CD4-positive, alpha-beta memory T cell (primary cell): ENCODE measurements around the gene KCNJ18. TPM values are rescaled to one million over a fixed set of nuclear protein-coding genes. Genes with fewer than 3 reads are reported as not detected.
A peak's percentile ranks its signal among the peaks of the same experiment; 100 is the strongest.
"Not testable (repeated sequence)": the region's sequence is repeated elsewhere in the genome, so short reads cannot be mapped to it uniquely, and the experiment has no call there.

Experiments used
- CTCF ChIA-PET: fragments of 350-600 bp; sonication (Branson Sonifier 250); formaldehyde crosslinking; loops from one replicate; lab custom pipeline; 2021; ENCODE audit warnings: inconsistent platforms; ENCODE audit not compliant: partially characterized antibody; lab: Charles Lee
- POLR2A ChIA-PET: fragments of 350-600 bp; sonication (Branson Sonifier 250); formaldehyde crosslinking; loops from one replicate; lab custom pipeline; 2021; ENCODE audit not compliant: partially characterized antibody; lab: Charles Lee
- DNase-seq, 5 donors: peaks; one replicate each; pipeline versions ENCODE4 v3.0.0 to v3.0.0-alpha.2; 2020 to 2022; ENCODE audit warnings: mixed read lengths in 1 of 5
- H3K27ac ChIP-seq: one replicate; pipeline ENCODE4 v1.7.0; 2013; ENCODE audit warnings: low read depth, low read length
- H3K27me3 ChIP-seq: 2 replicates; pipeline ENCODE4 v1.7.0; 2013; ENCODE audit warnings: mild to moderate bottlenecking, low read length, moderate library complexity; ENCODE audit not compliant: insufficient read depth
- H3K36me3 ChIP-seq: 2 replicates; pipeline ENCODE4 v1.7.0; 2013; ENCODE audit warnings: mild to moderate bottlenecking, low read length, moderate library complexity; ENCODE audit not compliant: insufficient read depth
- H3K4me1 ChIP-seq: 2 replicates; pipeline ENCODE4 v1.7.0; 2013; ENCODE audit warnings: mild to moderate bottlenecking, low read length, moderate library complexity; ENCODE audit not compliant: insufficient read depth
- H3K4me3 ChIP-seq, 2 donors: one replicate each; pipeline ENCODE4 v1.7.0; 2013; ENCODE audit warnings: low read length in 2 of 2, mild to moderate bottlenecking in 1 of 2
- H3K9me3 ChIP-seq, 2 donors: one replicate each; pipeline ENCODE4 v1.7.0; 2013; ENCODE audit warnings: low read length in 2 of 2, control low read depth in 1 of 2; ENCODE audit not compliant: control insufficient read depth in 1 of 2
- H3K27ac Mint-ChIP-seq, 7 donors: one replicate each; pipeline ENCODE4 v1.8.0; 2020 to 2021; ENCODE audit warnings: mixed read lengths in 7 of 7, mild to moderate bottlenecking in 6 of 7, inconsistent platforms in 3 of 7, moderate library complexity in 3 of 7
- H3K27me3 Mint-ChIP-seq, 2 donors: one replicate each; pipeline ENCODE4 v1.8.0; 2020 to 2021; ENCODE audit warnings: mixed read lengths in 2 of 2
- H3K36me3 Mint-ChIP-seq, 2 donors: one replicate each; pipeline ENCODE4 v1.8.0; 2020 to 2021; ENCODE audit warnings: mixed read lengths in 2 of 2, inconsistent platforms in 1 of 2, mild to moderate bottlenecking in 1 of 2
- H3K4me1 Mint-ChIP-seq, 4 donors: one replicate each; pipeline ENCODE4 v1.8.0; 2020 to 2021; ENCODE audit warnings: mixed read lengths in 4 of 4, mild to moderate bottlenecking in 1 of 4
- H3K4me3 Mint-ChIP-seq, 8 donors: one replicate each; pipeline ENCODE4 v1.8.0; 2020 to 2021; ENCODE audit warnings: mixed read lengths in 8 of 8, mild to moderate bottlenecking in 7 of 8, moderate library complexity in 6 of 8, inconsistent platforms in 3 of 8
- H3K9me3 Mint-ChIP-seq, 8 donors: one replicate each; pipeline ENCODE4 v1.8.0; 2020 to 2021; ENCODE audit warnings: mixed read lengths in 8 of 8, mild to moderate bottlenecking in 5 of 8, inconsistent platforms in 3 of 8, moderate library complexity in 1 of 8
- intact Hi-C: fragments of 100-400 bp; cut with micrococcal nuclease; formaldehyde crosslinking; loops from one replicate; pipeline ENCODE4 v1.15.1; 2023
- polyA plus RNA-seq, 2 donors: library from polyadenylated mRNA; unstranded; fragments of 300-500 nt; fragmentation: Illumina TruSeq; gene quantifications; one replicate each; pipeline ENCODE4 v1.2.3, GENCODE V29; 2021
- total RNA-seq, 2 experiments: library from RNA; stranded (reverse); gene quantifications; one replicate each; pipeline ENCODE4 v1.2.3, GENCODE V29; 2021

The KCNJ18 gene
- total and polyA plus RNA-seq, 4 experiments from 2014 or later: not detected

GRCh38 chr17:21668118-21668488 is 24.2 kb upstream of the KCNJ18 start:
- H3K27me3 ChIP-seq, H3K4me3 ChIP-seq, H3K9me3 ChIP-seq, H3K36me3 ChIP-seq, H3K36me3 Mint-ChIP-seq, intact Hi-C loops, H3K4me1 Mint-ChIP-seq, H3K27me3 Mint-ChIP-seq, H3K4me1 ChIP-seq, H3K4me3 Mint-ChIP-seq, CTCF ChIA-PET, DNase-seq, H3K27ac Mint-ChIP-seq, POLR2A ChIA-PET, H3K27ac ChIP-seq: not testable (repeated sequence)
- H3K9me3 Mint-ChIP-seq: peaks cover 5 to 21% (median 15%) of the 10 kb centered on the region in 8 donors

GRCh38 chr17:21668746-21669508 is 23.4 kb upstream of the KCNJ18 start:
- H3K9me3 Mint-ChIP-seq: peaks cover 3 to 24% (median 13%) of the 10 kb centered on the region in 8 donors
- POLR2A ChIA-PET, H3K36me3 ChIP-seq, H3K4me3 Mint-ChIP-seq, H3K4me3 ChIP-seq, CTCF ChIA-PET, H3K27me3 Mint-ChIP-seq, H3K27ac ChIP-seq, H3K9me3 ChIP-seq, H3K4me1 ChIP-seq, H3K4me1 Mint-ChIP-seq, H3K27me3 ChIP-seq, H3K36me3 Mint-ChIP-seq, intact Hi-C loops, H3K27ac Mint-ChIP-seq: not testable (repeated sequence)
- peak in 1 of 5 donors; percentile 20 for DNase-seq

GRCh38 chr17:21669616-21670360 is 22.5 kb upstream of the KCNJ18 start:
- DNase-seq, H3K9me3 ChIP-seq, H3K27ac Mint-ChIP-seq, H3K4me3 Mint-ChIP-seq, H3K27me3 ChIP-seq, H3K4me1 Mint-ChIP-seq, H3K4me3 ChIP-seq, intact Hi-C loops, H3K36me3 Mint-ChIP-seq, H3K27me3 Mint-ChIP-seq, POLR2A ChIA-PET, CTCF ChIA-PET, H3K36me3 ChIP-seq, H3K27ac ChIP-seq, H3K4me1 ChIP-seq: not testable (repeated sequence)
- peaks cover 0 to 25% (median 10%) of the 10 kb centered on the region in 8 donors for H3K9me3 Mint-ChIP-seq

- CTCF ChIA-PET, DNase-seq, POLR2A ChIA-PET: not testable (repeated sequence)
Observed at GRCh38 chr17:21670361-21671155, 21.8 kb upstream of the KCNJ18 start.

GRCh38 chr17:21671437-21671836 is 20.9 kb upstream of the KCNJ18 start:
- DNase-seq, intact Hi-C loops, H3K9me3 ChIP-seq, H3K27ac Mint-ChIP-seq, H3K27me3 ChIP-seq, H3K36me3 ChIP-seq, H3K27ac ChIP-seq, CTCF ChIA-PET, POLR2A ChIA-PET, H3K4me3 Mint-ChIP-seq, H3K36me3 Mint-ChIP-seq, H3K27me3 Mint-ChIP-seq, H3K4me3 ChIP-seq, H3K4me1 ChIP-seq, H3K4me1 Mint-ChIP-seq: not testable (repeated sequence)
- peaks cover 0 to 25% (median 13%) of the 10 kb centered on the region in 8 donors for H3K9me3 Mint-ChIP-seq

More at GRCh38 chr17:21670361-21671155, 21.8 kb upstream of the KCNJ18 start:
- H3K36me3 Mint-ChIP-seq, H3K27me3 Mint-ChIP-seq, intact Hi-C loops, H3K4me1 ChIP-seq, H3K4me3 Mint-ChIP-seq, H3K27ac ChIP-seq, H3K4me3 ChIP-seq, H3K27me3 ChIP-seq, H3K4me1 Mint-ChIP-seq, H3K27ac Mint-ChIP-seq, H3K9me3 ChIP-seq, H3K36me3 ChIP-seq: not testable (repeated sequence)
- H3K9me3 Mint-ChIP-seq: peaks cover 0 to 25% (median 11%) of the 10 kb centered on the region in 8 donors

- H3K4me3 ChIP-seq, H3K4me1 Mint-ChIP-seq, H3K27ac Mint-ChIP-seq, H3K27me3 Mint-ChIP-seq, DNase-seq, H3K4me3 Mint-ChIP-seq, H3K9me3 ChIP-seq, H3K36me3 ChIP-seq, H3K36me3 Mint-ChIP-seq, CTCF ChIA-PET, intact Hi-C loops, H3K27ac ChIP-seq, H3K27me3 ChIP-seq, POLR2A ChIA-PET, H3K4me1 ChIP-seq: not testable (repeated sequence)
- peaks cover 0 to 25% (median 11%) of the 10 kb centered on the region in 8 donors for H3K9me3 Mint-ChIP-seq
Observed at GRCh38 chr17:21671871-21672270, 20.5 kb upstream of the KCNJ18 start.
